HCT116 (cell line): ENCODE results near the gene TMF1. TPM values are rescaled to one million over a fixed set of nuclear protein-coding genes. Genes with fewer than 3 reads are reported as not detected.

Experiments
- ATAC-seq: fragments of 200-7000 bp; cut with Tn5 transposase; 2 replicates; pipeline ENCODE4 v1.9.1; 2020; ENCODE audit warnings: mild to moderate bottlenecking, moderate library complexity
- BruUV-seq: library from RNA; stranded (reverse); fragments of 400-500 nt; replicated peaks from 2 replicates; lab custom pipeline; 2021; lab: Mats Ljungman, UMichigan
- CTCF ChIA-PET: fragments of 300-600 bp; sonication (Branson Sonifier 250); formaldehyde crosslinking; loops from one replicate; lab custom pipeline; 2021; ENCODE audit warnings: antibody characterized with exemption; lab: Charles Lee
- POLR2A ChIA-PET: fragments of 300-600, 350-600 bp; sonication (Branson Sonifier 250); formaldehyde crosslinking; loops from one replicate; lab custom pipeline; 2021; ENCODE audit warnings: antibody characterized with exemption; lab: Charles Lee
- RAD21 ChIA-PET, 2 experiments: fragments of 300-600 bp; sonication (Branson Sonifier 250); formaldehyde crosslinking; loops; one replicate each; lab custom pipeline; 2023; ENCODE audit warnings: low total read pairs in 2 of 2; ENCODE audit not compliant: uncharacterized antibody in 2 of 2, unreplicated experiment in 2 of 2, low non-redundant PET in 1 of 2; lab: Charles Lee
- DNase-seq: peaks from one replicate; pipeline ENCODE4 v3.0.0-alpha.2; 2010; ENCODE audit warnings: low read depth, low spot score
- H2AFZ ChIP-seq: fragments of 200-600 bp; shearing (Covaris generic), sonication (generic); 2 replicates; pipeline ENCODE4 v1.6.1; 2017; ENCODE audit warnings: low read depth, mixed run types, mixed read lengths, antibody characterized with exemption, low read length; ENCODE audit not compliant: poor library complexity, severe bottlenecking
- H3K27ac ChIP-seq: 2 replicates; pipeline ENCODE4 v1.5.1; 2012; ENCODE audit warnings: low read depth, low read length
- H3K27me3 ChIP-seq: fragments of 200-600 bp; sonication (generic); 2 replicates; pipeline ENCODE4 v1.6.1; 2016; ENCODE audit warnings: mixed run types, low read length, mixed read lengths; ENCODE audit not compliant: insufficient read depth
- H3K36me3 ChIP-seq, 2 experiments: fragments of 200-500 bp in 1 of 2; fragments of 200-600 bp in 1 of 2; sonication (Bioruptor generic) in 1 of 2; sonication (generic) in 1 of 2; 2 replicates each; pipeline versions ENCODE4 v1.5.1 to v1.6.1; 2014 to 2016; ENCODE audit warnings: low read length in 2 of 2, inconsistent platforms in 1 of 2, mixed read lengths in 1 of 2, mixed run types in 1 of 2; ENCODE audit not compliant: insufficient read depth in 2 of 2, control insufficient read depth in 1 of 2
- H3K4me1 ChIP-seq, 2 experiments: fragments of 200-600 bp in 1 of 2; sonication (generic) in 1 of 2; 2 replicates each; pipeline versions ENCODE4 v1.5.1 to v1.6.1; 2012 to 2017; ENCODE audit warnings: low read length in 2 of 2, inconsistent platforms in 1 of 2, mild to moderate bottlenecking in 1 of 2, mixed read lengths in 1 of 2, mixed run types in 1 of 2, moderate library complexity in 1 of 2; ENCODE audit not compliant: insufficient read depth in 2 of 2, control insufficient read depth in 1 of 2
- H3K4me2 ChIP-seq: fragments of 200-600 bp; sonication (generic); 2 replicates; pipeline ENCODE4 v1.6.1; 2017; ENCODE audit warnings: mixed run types, low read length, mixed read lengths
- H3K4me3 ChIP-seq, 2 experiments: fragments of 200-600 bp in 1 of 2; sonication (generic) in 1 of 2; replicated peaks in 1 of 2; 2 replicates each; pipeline ENCODE4 v1.5.1; 2011 to 2016; ENCODE audit warnings: low read length in 2 of 2, control low read depth in 1 of 2, low read depth in 1 of 2, mild to moderate bottlenecking in 1 of 2, mixed read lengths in 1 of 2, mixed run types in 1 of 2
- H3K79me2 ChIP-seq: fragments of 200-600 bp; sonication (generic); 2 replicates; pipeline ENCODE4 v1.6.1; 2017; ENCODE audit warnings: mild to moderate bottlenecking, mixed run types, low read length, moderate library complexity, mixed read lengths; ENCODE audit not compliant: insufficient read depth
- H3K9ac ChIP-seq: fragments of 200-600 bp; sonication (generic); 2 replicates; pipeline ENCODE4 v1.6.1; 2016; ENCODE audit warnings: low read length, mixed read lengths
- H3K9me2 ChIP-seq: fragments of 200-600 bp; sonication (generic), shearing (Covaris generic); 2 replicates; pipeline ENCODE4 v1.6.1; 2017; ENCODE audit warnings: mixed run types, mild to moderate bottlenecking, moderate library complexity; ENCODE audit not compliant: insufficient read depth
- H3K9me3 ChIP-seq, 2 experiments: fragments of 200-500 bp in 1 of 2; fragments of 200-600 bp in 1 of 2; sonication (Bioruptor generic) in 1 of 2; sonication (generic) in 1 of 2; 2 replicates each; pipeline ENCODE4 v1.6.1; 2014 to 2017; ENCODE audit warnings: low read length in 2 of 2, mixed read lengths in 2 of 2, inconsistent platforms in 1 of 2, low read depth in 1 of 2, mild to moderate bottlenecking in 1 of 2, mixed run types in 1 of 2, moderate library complexity in 1 of 2; ENCODE audit not compliant: control insufficient read depth in 1 of 2, insufficient read depth in 1 of 2
- H4K20me1 ChIP-seq: fragments of 200-600 bp; sonication (generic), shearing (Covaris generic); 2 replicates; pipeline ENCODE4 v1.6.1; 2017; ENCODE audit warnings: mixed run types, mild to moderate bottlenecking, moderate library complexity; ENCODE audit not compliant: insufficient read depth
- ATF3 ChIP-seq: IDR thresholded peaks from 2 replicates; pipeline ENCODE4 v1.6.1; 2012
- CBX3 ChIP-seq: IDR thresholded peaks from 2 replicates; pipeline ENCODE4 v1.6.1; 2012; ENCODE audit warnings: low read depth
- CEBPB ChIP-seq: IDR thresholded peaks from 2 replicates; pipeline ENCODE4 v1.6.1; 2012; ENCODE audit warnings: low read depth
- CTCF ChIP-seq, 3 experiments: fragments of 200-600 bp in 1 of 3; sonication (generic) in 1 of 3; IDR thresholded peaks in 2 of 3; conservative IDR thresholded peaks in 1 of 3; 2 replicates each; pipeline ENCODE4 v1.5.1; 2012 to 2017; ENCODE audit warnings: low read depth in 2 of 3, low read length in 2 of 3, antibody characterized with exemption in 1 of 3, borderline replicate concordance in 1 of 3, control low read depth in 1 of 3, mild to moderate bottlenecking in 1 of 3, mixed read lengths in 1 of 3, mixed run types in 1 of 3, moderate library complexity in 1 of 3; ENCODE audit not compliant: insufficient read depth in 1 of 3
- FOSL1 ChIP-seq: IDR thresholded peaks from 2 replicates; pipeline ENCODE4 v1.6.1; 2012; ENCODE audit warnings: low read depth
- POLR2A ChIP-seq: IDR thresholded peaks from 2 replicates; pipeline ENCODE4 v1.7.0; 2011; ENCODE audit warnings: borderline replicate concordance; ENCODE audit not compliant: insufficient read depth, insufficient read length; ENCODE audit errors: extremely low read depth
- POLR2AphosphoS5 ChIP-seq: IDR thresholded peaks from 2 replicates; pipeline ENCODE4 v1.6.1; 2011; ENCODE audit warnings: mild to moderate bottlenecking, low read depth, low read length, moderate library complexity
- RAD21 ChIP-seq: IDR thresholded peaks from 2 replicates; pipeline ENCODE4 v1.6.1; 2012; ENCODE audit warnings: low read depth, mild to moderate bottlenecking
- SIN3A ChIP-seq: IDR thresholded peaks from 2 replicates; pipeline ENCODE4 v1.6.1; 2012; ENCODE audit warnings: low read depth
- SP1 ChIP-seq: IDR thresholded peaks from 2 replicates; pipeline ENCODE4 v1.6.1; 2012; ENCODE audit warnings: low read depth
- TCF7L2 ChIP-seq: IDR thresholded peaks from 2 replicates; pipeline ENCODE4 v1.7.0; 2011; ENCODE audit warnings: borderline replicate concordance, inconsistent platforms; ENCODE audit not compliant: insufficient read depth, insufficient read length; ENCODE audit errors: extremely low read depth
- YY1 ChIP-seq: IDR thresholded peaks from 2 replicates; pipeline ENCODE4 v1.6.1; 2011; ENCODE audit warnings: low read length, low read depth, moderate library complexity, mild to moderate bottlenecking; ENCODE audit not compliant: insufficient replicate concordance; ENCODE audit errors: extremely low read depth
- ZFX ChIP-seq: fragments of 450-650 bp; IDR thresholded peaks from 2 replicates; pipeline ENCODE4 v1.6.1; 2017
- intact Hi-C: fragments of 100-400 bp; cut with micrococcal nuclease; formaldehyde crosslinking; loops from 2 replicates; pipeline ENCODE4 v1.10.0; 2022
- total RNA-seq: library from RNA; stranded (reverse); gene quantifications from one replicate; pipeline ENCODE4 v1.2.1, GENCODE V29; 2021; ENCODE audit not compliant: unreplicated experiment

TMF1 gene
- total RNA-seq, 1 experiment from 2014 or later, result 27.3 TPM

- TF ChIP-seq ATF3, result no peak
- TF ChIP-seq CBX3, result peak; percentile 87
- TF ChIP-seq POLR2AphosphoS5, result peak; percentile 62
- peak; percentile 89 for TF ChIP-seq SP1
These were observed 32.4 kb upstream of the TMF1 start, which contains the start of gene ARL6IP5 (continued) for GRCh38 chr3:69084326-69085167.

GRCh38 chr3:69082805-69083204, 30.7 kb upstream of the TMF1 start:
- no peak overlapping the region for H3K4me3 ChIP-seq
- H3K9me2 ChIP-seq, result no peaks in the 10 kb centered on the region
- no peaks in the 10 kb centered on the region for H3K27me3 ChIP-seq
- no peaks in the 10 kb centered on the region for H3K9me3 ChIP-seq
- H3K4me2 ChIP-seq, result peak overlapping the region; percentile 40; the same call in 1 of the 2 replicates
- H2AFZ ChIP-seq, result peak overlapping the region; percentile 62
- no peak overlapping the region for H3K27ac ChIP-seq
- DNase-seq (no peak), ATAC-seq (no peak)
- no peaks in the 10 kb centered on the region for H4K20me1 ChIP-seq
- ChIA-PET RAD21 (no interaction called here), CTCF (no interaction called here), POLR2A (no interaction called here)
- H3K36me3 ChIP-seq, result no peaks in the 10 kb centered on the region
- peaks cover 41% of the 10 kb centered on the region for H3K79me2 ChIP-seq
- intact Hi-C loops, result no loop called here
- no peak overlapping the region for H3K9ac ChIP-seq
- H3K4me1 ChIP-seq, result peaks cover 35 to 69% of the 10 kb centered on the region in 2 experiments
- BruUV-seq, result no TSS peak
- TF ChIP-seq SIN3A (no peak), FOSL1 (no peak), CEBPB (no peak), CTCF (IDR thresholded peaks at IDR 0.05 in 2 of 3, conservative IDR thresholded peaks at IDR 0.05 in 1 of 3; ENCODE audit: borderline replicate concordance in 1 of 3, insufficient read depth in 1 of 3, low read depth in 2 of 3, low read length in 2 of 3) (no peak), ATF3 (no peak), ZFX (no peak), TCF7L2 (no peak), RAD21 (no peak), YY1 (no peak), POLR2A (no peak), SP1 (no peak)
- TF ChIP-seq, all 23 proteins: peak for 0
